HEK293T (cell line): ENCODE measurements around the gene ATF5.

Source experiments
- BHLHE40 ChIP-seq: fragments of 450-650 bp; IDR thresholded peaks from 2 replicates; pipeline ENCODE4 v1.6.1; 2016; ENCODE audit warnings: mild to moderate bottlenecking, moderate library complexity, borderline replicate concordance
- ELF4 ChIP-seq: fragments of 450-650 bp; IDR thresholded peaks from 2 replicates; pipeline ENCODE4 v1.6.1; 2017; ENCODE audit warnings: antibody characterized with exemption
- FOXK2 ChIP-seq: fragments of 450-650 bp; IDR thresholded peaks from 2 replicates; pipeline ENCODE4 v1.6.1; 2016; ENCODE audit warnings: mild to moderate bottlenecking
- L3MBTL2 ChIP-seq: fragments of 450-650 bp; conservative IDR thresholded peaks from 2 replicates; pipeline ENCODE4 v1.6.1; 2016; ENCODE audit warnings: mild to moderate bottlenecking

- no peak for TF ChIP-seq ELF4
- no peak for TF ChIP-seq L3MBTL2
- TF ChIP-seq BHLHE40: no peak
- TF ChIP-seq FOXK2: no peak
Measured at GRCh38 chr19:49936549-49936948, 7.5 kb downstream of the ATF5 start.
